Activated naive CD4-positive, alpha-beta T cell treated with anti-CD3 and anti-CD28 coated beads, Interleukin-2, amount 50 U/mL, for 16 hours (primary cell): Measurements from ENCODE around the gene ATP5PD.
"Not testable (repeated sequence)": the region's sequence is repeated elsewhere in the genome, so short reads cannot be mapped to it uniquely, and the experiment has no call there.

Source experiments
- DNase-seq: peaks from one replicate; pipeline ENCODE4 v3.0.0-alpha.2; 2020

The ATP5PD gene

DNA sequence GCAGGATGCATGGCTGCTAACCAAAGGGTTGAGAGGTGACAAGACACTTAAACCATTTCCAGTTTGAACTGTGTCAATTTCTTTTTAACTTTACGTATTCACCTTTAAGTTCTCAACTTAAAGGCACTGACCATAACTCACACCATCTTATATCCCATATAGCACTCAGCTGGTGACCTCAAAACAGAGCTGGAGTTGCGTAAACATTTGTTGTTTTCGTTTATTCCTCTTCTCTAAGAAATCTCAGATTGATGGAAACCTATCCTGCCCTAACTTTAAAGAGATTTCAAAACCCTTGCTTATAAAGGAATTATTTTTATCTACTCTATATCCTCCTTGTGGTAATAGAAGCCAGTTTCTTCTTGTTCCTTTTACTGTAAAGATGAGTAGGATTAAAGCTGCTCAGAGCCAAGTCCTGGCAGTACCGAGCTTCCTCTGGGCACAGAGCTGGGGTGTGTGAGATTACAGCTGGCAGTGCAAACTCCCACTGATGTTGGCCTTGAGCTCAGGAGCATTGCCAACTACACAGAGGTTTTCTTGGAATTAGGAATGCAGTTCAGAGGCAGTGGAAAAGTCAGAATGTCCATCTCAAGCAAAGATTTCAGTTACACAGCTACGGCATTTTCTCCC lies 1.6 kb upstream of the ATP5PD start:
- DNase-seq: no peak

DNA sequence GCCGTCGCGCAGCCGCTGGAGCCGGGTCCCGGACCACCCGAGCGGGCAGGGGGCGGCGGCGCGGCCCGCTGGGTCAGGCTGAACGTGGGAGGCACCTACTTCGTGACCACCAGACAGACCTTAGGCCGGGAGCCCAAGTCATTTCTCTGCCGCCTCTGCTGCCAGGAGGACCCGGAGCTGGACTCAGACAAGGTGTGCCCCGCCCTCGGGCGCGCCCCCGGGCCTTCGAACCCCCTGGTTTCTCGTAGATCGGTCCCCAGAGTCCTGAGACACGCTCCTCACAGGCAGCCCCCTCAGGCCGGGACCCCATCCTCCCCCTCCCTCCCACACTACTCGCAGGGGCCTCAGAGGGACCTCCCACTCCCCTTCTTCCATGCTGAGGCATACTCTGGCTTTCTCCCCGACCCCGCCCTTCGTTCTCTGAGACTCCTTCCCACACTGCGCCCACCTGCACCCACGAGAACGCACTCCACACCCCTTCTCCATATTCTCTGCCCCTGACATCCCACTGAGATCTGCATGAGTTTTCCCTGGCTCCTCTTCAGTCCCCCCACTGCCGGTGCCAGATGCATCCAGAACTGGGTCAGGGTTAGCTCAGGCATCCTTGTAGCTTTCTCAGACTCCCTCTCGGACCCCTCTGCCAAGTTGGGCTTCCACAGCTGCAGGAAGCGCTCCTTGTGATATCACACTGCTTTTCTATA lies 779 bp upstream of the ATP5PD start:
- DNase-seq: peak; percentile 34

DNA sequence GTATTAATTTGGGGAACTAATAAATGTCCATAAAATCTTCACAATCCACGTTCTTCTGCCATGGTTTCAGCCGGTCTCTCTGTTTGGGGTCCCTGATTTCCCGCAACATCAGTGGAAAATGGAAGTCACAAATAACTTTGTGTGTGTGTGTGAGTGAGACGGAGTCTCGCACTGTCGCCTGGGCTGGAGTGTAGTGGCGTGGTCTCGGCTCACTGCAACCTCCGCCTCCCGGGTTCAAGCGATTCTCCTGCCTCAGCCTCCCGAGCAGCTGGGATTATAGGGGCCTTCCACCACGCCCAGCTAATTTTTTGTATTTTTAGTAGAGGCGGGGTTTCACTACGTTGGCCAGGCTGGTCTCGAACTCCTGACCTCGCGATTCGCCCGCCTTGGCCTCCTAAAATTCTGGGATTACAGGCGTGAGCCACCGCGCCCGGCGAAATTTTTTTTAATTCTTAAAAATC lies 793 bp downstream of the ATP5PD start:
- DNase-seq: not testable (repeated sequence)

DNA sequence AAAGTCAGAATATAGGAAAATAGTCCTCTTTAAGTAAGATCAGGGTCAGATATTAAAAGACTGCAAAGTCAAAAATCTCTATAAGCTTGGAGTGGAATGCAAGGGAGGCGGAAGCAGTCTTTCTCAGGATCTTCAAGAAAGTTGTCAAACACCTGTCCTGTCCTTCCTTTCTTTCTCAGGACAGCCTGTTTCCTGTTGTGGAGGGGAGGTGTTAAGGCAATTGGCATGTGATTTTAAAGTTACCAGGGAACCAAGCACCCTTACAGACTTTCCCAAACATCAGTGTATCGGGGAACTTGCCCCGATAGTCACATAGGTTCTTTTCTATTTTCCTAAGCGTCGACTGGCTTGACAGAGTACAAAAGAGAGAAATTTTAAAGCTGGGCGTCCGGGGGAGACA lies 2.1 kb downstream of the ATP5PD start:
- DNase-seq: no peak

DNA sequence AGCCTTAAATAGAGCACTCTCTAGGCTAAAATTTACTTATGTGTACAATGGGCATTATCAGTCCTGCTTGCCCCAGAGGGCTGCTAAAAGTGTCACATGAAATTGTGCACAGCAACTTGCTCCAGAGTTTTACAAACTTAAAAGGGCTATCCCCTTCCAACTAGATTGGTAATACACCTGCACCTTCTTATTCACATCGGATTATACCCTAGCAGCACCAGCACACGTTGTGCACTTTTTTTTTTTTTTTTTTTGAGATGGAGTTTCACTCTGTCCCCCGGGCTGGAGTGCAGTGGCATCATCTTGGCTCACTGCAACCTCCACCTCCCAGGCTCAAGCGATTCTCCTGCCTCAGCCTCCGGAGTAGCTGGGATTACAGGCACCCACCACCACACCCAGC lies 3.0 kb downstream of the ATP5PD start:
- not testable (repeated sequence) for DNase-seq

DNA sequence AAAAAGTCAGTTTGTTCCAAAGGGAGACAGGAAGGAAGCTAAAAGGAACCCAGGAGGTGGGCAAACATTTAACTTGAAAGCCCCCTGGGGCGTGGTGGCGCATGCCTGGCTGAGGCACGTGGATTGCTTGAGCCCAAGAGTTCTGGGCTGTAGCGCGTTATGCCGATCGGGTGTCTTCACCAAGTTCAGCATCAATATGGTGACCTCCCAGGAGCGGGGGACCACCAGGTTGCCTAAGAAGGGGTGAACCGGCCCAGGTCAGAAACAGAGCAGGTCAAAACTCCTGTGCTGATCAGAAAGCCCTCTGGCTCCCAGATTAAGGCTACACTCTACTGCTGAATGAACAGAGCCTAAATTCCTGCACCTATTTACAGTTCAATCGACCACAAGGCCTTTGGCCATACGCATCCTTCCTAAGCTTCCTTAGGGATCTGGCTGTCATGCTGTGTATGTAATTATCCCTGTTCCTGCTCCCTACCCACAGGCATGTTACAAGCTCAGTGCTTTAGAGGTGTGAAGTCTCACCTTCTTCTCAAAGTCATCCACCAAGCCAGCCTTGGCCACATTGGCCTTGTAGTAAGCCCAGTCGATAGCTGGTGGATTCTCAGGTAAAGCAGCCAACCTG lies 5.0 kb downstream of the ATP5PD start:
- DNase-seq: no peak

DNA sequence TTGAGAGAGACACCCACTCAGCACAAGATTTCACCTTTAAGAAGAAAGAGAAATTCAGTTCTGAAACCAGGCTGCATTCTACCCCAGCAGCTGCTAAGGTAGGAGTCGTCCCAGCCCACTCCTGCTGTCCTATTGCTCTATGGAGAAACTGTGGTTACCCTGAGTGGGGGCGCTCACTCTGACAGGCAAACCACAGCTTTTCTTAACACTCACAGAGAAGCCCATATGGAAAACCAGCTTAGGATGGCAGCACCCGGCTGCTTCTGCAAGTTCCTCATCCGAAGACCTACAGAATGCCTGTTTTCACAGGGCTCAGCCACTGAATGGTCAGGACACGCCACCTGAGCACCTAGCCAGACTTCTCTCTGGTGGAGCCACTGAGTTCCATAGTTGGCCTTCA lies 7.5 kb downstream of the ATP5PD start:
- no peak for DNase-seq

DNA sequence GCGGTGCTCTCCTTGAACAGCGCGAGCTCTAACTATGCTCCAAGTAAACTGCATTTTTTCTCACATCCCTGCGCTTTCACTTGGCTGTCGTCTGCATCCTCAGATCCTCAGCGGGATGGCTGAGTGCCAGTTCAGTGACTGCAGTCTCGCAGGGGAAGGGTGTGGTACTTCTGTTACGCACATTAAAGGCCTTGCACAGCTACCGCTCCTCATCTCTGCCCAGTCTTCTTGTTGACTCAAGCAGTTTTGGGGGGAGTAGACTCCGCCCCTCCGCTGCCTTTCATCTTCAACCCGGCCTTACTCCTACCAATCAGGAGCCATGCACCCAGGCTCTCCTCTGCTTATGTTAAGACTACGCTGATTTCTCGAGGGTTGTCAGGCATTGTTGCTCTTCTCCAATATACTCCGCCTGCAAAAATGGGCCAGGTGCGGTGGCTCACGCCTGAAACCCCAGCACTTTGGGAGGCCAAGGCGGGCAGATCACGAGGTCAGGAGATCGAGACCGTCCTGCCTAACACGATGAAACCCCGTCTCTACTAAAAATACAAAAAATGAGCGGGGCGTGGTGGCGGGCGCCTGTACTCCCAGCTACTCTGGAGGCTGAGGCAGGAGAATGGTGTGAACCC lies 10.0 kb downstream of the ATP5PD start:
- DNase-seq: peak; percentile 83

DNA sequence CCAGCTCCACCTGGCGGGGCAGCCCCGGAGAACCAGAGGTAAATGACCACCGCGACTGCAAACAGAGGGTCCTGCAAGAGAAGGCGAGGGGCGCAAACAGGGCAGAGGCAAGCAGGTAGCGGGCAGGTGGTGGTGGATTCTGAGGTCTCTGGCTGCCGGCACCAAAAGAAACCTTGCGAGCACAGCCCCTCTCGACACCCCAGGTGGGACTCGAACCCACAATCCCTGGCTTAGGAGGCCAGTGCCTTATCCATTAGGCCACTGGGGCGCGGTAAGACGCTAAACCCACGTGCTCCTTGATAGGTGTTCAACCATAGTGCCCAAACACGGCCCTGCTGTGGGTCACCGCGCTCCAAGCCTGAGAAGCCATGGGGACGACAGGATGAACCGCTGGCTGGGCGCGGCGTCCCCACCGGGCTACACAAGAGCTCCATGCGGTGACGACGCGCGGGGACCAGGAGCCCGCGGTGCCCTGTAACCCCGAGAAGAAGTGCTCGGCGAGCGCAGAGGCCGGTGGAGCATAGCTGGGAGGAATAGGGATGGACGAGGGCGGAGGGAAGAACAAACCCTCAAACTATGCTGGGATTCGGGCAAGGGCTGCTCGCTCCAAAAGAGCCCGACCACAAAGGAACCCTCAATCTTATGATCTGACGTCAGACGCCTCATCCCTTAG lies 12.4 kb downstream of the ATP5PD start:
- DNase-seq: peak; percentile 92

DNA sequence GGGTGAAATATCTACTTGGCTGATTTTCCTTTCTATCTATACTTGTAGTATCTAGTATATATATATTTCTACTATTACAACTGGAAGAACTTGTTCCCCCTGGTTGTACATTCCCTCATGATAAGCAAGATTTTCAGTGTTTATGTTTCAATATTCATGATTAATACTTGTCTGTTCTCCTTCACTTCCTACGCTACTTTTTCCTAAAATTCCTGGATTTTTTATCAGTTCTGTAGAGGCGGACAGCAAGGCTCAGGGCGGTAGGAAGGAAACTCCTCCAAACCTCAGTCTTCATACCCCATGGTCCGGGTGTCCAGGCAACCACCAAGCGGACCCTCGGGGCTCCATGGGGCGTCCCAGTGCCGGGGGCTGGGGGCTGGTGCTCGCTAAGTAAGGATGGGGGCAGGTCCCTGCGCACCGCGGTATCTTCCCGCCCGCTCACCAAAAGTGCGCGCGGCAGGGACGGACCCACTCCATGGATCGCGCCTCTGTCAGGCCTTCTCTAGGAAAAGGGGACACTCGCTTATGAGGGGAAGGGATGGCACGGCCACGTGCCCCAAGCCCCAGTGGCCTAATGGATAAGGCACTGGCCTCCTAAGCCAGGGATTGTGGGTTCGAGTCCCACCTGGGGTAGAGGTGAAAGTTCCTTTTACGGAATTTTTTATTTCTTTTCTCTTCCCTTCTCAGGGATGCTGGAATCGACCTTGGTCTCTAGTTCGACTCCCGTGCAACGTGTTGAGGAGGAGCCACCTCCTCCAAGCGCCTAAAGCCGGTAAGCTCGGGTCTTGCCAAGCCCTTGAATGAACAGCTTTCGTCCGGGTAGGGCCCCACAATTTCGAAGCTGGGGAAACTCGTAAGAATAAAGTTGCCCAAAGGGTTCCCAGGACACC lies 13.2 kb downstream of the ATP5PD start:
- DNase-seq: peak; percentile 87

DNA sequence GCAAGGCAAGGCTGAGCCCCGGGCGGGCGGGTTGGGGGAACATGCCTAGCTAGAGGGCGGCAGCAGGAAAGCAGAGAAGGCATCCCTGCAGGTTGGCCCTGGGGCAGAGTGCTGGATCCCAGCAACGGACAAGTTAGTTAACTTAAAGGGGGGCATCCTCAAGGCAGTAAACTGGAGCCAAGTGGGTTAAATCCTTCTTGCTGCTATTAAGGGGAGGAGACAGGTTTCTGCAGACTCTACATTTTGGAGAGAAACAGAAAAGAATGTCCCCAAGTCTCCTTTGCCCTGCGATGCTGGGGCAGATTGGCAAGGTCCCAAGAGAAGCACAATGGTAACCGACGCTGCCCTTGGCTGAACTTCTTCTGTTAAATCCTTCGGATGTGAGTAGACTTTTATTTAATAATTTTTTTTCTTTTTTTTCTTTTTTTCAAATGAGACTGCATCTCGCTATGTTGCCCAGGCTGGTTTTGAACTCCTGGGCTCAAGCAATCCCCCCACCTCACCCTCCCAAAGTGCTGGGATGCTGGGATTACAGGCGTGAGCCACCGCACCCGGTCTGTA lies 14.0 kb downstream of the ATP5PD start:
- no peak for DNase-seq

DNA sequence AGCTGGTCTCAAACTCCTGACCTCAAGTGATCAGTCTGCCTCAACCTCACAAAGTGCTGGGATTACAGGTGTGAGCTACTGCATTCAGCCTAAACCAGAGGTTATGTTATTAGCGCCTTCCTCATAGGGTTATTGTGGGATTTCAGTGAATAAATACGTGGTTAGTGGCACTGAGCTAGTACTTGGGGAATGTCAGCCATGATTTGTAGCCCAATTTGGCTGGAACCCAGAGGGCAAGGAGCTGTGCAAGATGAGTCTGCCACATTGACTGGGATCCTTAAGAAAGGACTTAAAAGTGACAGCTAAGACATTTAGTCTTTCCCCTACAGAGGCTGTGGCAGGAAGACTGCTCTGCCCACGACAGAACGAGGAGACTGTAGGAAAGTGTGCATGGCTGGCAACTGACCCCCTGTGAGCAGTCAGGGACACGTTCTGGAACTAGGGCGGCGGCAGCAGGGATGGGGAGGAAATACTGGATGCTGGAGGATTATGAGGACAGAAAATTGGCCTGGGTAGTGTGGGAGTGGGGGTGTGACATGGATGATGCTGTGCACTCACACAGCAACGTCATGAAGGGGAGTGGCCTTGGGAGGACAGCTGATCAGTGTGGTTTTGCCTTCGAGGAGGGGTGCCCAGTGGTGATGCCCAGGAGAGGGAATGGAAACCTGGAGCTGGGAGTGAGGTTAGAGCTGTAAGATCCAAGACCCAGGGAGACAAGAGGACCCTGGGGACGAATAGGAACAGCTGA lies 14.6 kb downstream of the ATP5PD start:
- DNase-seq: peak; percentile 61

DNA sequence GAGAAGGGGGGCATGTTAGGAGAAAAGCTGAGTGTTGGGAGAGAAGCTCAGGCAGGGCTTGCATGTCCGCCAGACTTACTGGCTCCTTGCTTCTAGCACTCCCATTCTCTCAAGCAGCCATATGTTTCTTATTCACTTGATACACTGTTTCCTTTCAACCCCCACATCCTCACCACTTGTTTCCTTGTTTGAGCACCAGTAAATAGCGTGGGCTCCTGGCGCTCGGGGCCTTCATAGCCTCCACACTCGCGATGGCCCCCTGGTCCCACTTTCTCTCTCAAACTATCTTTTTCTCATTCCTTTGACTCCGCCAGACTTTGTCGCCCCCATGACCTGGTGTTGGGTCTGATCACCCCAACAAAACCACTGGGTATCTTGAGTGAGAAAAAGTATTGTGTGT lies 16.6 kb downstream of the ATP5PD start:
- DNase-seq: no peak

DNA sequence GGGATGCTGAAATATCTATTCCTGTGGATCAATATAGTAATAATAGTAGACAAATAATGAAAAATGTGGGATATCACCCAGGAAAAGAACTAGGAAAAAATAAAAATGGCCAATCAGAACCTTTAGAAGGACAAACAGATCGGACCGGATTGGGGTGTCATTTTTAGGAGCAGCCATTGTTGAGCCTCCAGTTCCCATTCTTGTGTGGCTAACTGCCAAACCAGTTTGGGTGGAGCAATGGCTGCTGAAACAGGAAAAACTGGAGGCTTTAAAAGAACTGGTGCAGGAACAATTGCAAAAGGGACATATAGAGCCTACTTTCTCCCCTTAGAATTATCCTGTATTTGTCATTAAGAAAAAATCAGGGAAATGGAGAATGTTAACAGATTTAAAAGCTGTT lies 20.1 kb downstream of the ATP5PD start:
- DNase-seq: not testable (repeated sequence)

DNA sequence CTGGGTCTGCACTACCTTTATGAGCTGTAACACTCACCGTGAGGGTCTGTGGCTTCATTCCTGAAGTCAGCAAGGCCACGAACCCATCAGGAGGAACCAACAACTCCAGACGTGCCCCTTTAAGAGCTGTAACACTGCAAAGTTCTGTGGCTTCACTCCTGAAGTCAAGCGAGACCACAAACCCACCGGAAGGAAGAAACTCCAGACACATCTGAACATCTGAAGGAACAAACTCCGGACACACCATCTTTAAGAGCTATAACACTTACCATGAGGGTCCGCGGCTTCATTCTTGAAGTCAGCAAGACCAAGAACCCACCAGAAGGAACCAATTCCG lies 21.4 kb downstream of the ATP5PD start:
- not testable (repeated sequence) for DNase-seq

DNA sequence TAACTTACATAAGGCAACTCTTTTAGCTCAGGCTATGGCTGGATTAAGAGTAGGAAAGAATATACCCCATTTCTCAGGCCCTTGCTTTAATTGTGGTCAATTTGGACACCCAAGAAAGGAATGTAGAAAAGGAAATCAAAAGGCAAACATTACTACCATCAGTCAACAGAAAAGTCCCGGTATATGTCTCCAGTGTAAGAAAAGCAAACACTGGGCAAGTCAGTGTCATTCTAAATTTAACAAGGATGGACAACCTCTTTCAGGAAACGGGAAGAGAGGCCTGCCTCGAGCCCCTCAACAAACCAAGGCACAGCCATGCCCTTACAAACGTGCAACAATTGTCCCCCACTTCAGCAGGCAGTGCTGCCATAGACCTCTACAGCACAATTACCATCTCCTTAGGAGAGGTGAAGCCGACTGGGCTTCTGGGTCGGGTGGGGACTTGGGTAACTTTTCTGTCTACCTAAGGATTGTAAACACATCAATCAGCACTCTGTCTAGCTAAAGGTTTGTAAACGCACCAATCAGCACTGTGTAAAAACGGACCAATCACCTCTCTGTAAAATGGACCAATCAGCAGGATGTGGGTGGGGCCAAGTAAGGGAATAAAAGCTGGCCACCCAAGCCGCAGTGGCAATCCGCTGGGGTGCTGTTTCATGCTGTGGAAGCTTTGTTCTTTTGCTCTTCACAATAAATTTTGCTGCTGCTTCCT lies 21.9 kb downstream of the ATP5PD start:
- peak; percentile 41 for DNase-seq

DNA sequence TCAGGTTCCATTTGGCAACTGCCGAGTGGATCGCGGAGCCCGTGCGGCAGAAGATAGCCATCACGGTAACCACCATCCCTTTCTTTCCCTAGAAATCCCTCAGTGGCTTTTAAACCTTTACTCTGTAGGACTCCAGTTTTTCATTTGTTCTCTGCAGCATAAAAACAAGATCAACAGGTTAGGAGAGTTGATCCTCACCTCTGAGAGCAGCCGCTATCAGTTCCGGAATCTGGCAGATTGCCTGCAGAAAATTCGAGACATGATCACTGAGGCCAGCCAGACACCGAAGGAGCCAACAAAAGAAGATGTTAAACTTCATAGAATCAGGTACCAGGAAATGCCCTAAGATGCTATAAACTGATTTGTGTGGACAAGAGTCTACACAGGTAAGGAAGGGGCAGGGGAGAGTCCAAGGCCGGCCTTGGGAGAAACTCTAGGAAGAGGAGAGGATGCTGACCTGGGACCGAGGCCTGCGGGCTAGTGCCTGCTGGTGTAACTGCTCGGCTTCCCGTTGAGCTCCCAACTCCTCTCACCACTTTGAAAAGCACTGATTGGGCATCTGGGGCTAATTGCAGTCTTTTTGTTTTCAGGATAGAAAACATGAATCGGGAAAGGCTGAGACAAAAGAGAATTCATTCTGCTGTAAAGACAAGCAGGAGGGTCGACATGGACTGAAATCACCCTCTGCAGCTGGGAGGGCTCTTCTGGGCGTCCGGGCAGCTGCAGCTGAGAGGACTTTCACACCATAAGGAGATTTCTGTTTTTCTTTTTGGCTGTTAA lies 26.2 kb downstream of the ATP5PD start:
- DNase-seq: no peak

DNA sequence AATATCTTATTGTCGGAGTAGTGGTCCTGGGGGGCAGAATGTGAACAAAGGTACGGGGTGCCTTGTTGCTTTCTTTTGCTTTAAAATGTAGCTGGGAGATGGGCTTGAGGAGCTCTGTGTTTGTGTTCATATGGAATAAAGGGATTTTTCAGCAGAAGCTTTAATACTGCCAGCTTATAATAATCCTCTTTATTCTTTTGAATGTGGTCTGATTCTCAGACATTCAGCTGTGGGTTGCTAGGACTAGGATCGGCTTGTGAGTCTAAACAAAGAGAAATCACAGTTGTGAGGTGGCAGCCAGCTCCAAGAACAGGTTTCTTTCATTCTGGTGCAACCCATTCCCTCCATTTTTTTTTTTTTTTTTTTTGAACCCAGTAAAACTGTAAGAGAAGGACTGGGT lies 27.1 kb downstream of the ATP5PD start:
- no peak for DNase-seq

DNA sequence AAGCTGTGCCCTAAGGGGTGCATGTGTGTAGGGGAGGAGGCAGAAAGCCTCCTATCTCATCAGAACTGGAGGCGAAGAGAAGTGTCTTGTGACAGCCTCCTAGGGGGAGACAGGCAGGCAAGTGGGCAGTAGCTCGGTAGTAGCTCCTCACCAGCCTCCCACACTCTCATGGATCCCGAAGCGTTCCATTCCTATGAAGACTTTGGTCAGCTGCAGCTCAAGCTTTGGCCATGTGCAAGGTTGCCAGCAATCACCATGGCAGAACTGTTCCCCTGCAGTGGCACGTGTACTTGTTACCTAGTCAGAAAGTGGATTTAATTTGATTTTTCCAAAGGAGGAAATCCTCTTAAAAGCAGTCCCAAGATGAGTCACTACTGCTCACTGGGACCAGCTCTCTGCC lies 27.6 kb downstream of the ATP5PD start:
- no peak for DNase-seq

DNA sequence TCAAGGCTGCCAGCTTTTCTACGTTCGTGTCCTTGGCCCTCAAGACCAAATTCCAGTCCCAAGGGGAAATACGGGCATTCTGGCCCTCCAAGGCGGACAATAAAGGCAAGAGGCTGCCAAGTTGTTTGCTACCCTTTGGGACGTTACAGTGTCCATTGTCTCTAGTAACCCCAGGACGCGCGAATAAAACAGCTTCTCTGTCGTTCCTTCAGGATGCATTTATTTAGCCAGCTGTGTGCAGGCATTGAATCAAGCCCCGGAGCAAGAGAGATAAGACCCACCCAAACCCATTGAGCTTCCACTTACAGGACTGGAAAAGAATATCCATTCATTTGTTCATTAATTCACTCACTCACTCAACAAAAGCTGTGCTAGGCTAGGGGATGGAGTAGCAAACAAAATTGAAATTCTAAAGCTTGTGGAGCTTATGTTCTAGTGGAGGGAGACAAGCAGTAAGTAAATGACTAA lies 33.6 kb downstream of the ATP5PD start:
- no peak for DNase-seq
